Adrenal gland (tissue), 12 donors: ENCODE data around the gene CCDC78. TPM values are rescaled to one million over a fixed set of nuclear protein-coding genes. Genes with fewer than 3 reads are reported as not detected.
A peak's percentile ranks its signal among the peaks of the same experiment; 100 is the strongest.

Experiments
- DNase-seq, 7 donors: peaks; one replicate each; pipeline ENCODE4 v3.0.0-alpha.2; 2019 to 2020
- H3K27ac ChIP-seq, 5 donors: fragments of 200-600 bp; sonication (generic) in 4 of 5; 1 replicate in 3 of 5; 2 replicates in 2 of 5; pipeline versions ENCODE4 v1.5.1 to v1.8.0; 2016 to 2020; ENCODE audit warnings: mild to moderate bottlenecking in 1 of 5
- H3K27me3 ChIP-seq: fragments of 200-600 bp; 2 replicates; pipeline ENCODE4 v1.8.0; 2021
- H3K36me3 ChIP-seq, 2 donors: fragments of 200-600 bp; replicated peaks in 1 of 2; 1 replicate in 1 of 2; 2 replicates in 1 of 2; pipeline versions ENCODE4 v1.5.1 to v1.8.0; 2018 to 2022
- H3K4me1 ChIP-seq, 2 donors: fragments of 200-600 bp; replicated peaks in 1 of 2; 1 replicate in 1 of 2; 2 replicates in 1 of 2; pipeline versions ENCODE4 v1.5.1 to v1.8.0; 2018 to 2021
- H3K4me3 ChIP-seq, 4 donors: fragments of 200-600 bp; sonication (generic) in 3 of 4; one replicate each; pipeline ENCODE4 v1.5.1; 2016 to 2018
- H3K9me3 ChIP-seq, 3 donors: fragments of 200-600 bp; sonication (generic) in 1 of 3; replicated peaks in 1 of 3; 1 replicate in 2 of 3; 2 replicates in 1 of 3; pipeline versions ENCODE4 v1.5.1 to v1.8.0; 2016 to 2021
- CTCF ChIP-seq, 6 experiments: fragments of 450-650 bp in 4 of 6; fragments of 200-600 bp in 2 of 6; sonication (generic) in 1 of 6; IDR thresholded peaks; 1 replicate in 5 of 6; 2 replicates in 1 of 6; pipeline versions ENCODE4 v1.5.1 to v1.8.0; 2016 to 2021; ENCODE audit warnings: antibody characterized with exemption in 6 of 6, mild to moderate bottlenecking in 2 of 6, moderate library complexity in 1 of 6
- POLR2A ChIP-seq, 2 donors: fragments of 450-650 bp; IDR thresholded peaks; one replicate each; pipeline ENCODE4 v1.6.1; 2017; ENCODE audit warnings: antibody characterized with exemption in 2 of 2, mild to moderate bottlenecking in 2 of 2, moderate library complexity in 1 of 2
- WGBS, 4 donors: extraction: QIAGEN DNeasy Blood & Tissue Kit in 2 of 4; methylation state at CpG; one replicate each; pipeline versions ENCODE4 v1.1.5 to v1.1.7; 2013 to 2017; 5-methylcytosine and 5-hydroxymethylcytosine counted together
- intact Hi-C, 2 donors: fragments of 100-400 bp; cut with DNase I; formaldehyde crosslinking; loops; one replicate each; pipeline versions ENCODE4 v1.14.1 to v1.15.0; 2022 to 2023
- polyA plus RNA-seq, 3 donors: library from polyadenylated mRNA; stranded (reverse); fragments of 200-250 nt in 2 of 3; fragments of 350-450 nt in 1 of 3; fragmentation: Illumina TruSeq in 1 of 3; extraction: RNeasy Lipid Tissue Mini Kit (QIAGEN cat#74804) in 1 of 3; gene quantifications; one replicate each; pipeline ENCODE4 v1.2.3, GENCODE V29; 2013 to 2014
- total RNA-seq, 9 donors: library from RNA; depleted of rRNA in 4 of 9; stranded (reverse); fragments of >200 nt in 4 of 9; fragments of 120-200 nt in 1 of 9; fragmentation: NEBNext Ultra II Directional in 1 of 9; extraction: Animal tissue kit (Norgen Biotek cat#: 25700) in 1 of 9; gene quantifications; one replicate each; pipeline versions ENCODE4 v1.1.0 to v1.2.4, GENCODE V29; 2013 to 2023
- donor health status: healthy with polysubstance abuse.
- donor health status: Bipolar disorder and iron deficiency.
- donor health status: DM: yes; HTN: yes; CAD: no.
- donor health status: DM: no; HTN: no; CAD: no.
- donor health status: DM: no; HTN: no; CAD: no.
- donor health status: DM: yes; HTN: yes; CAD: no.

Gene CCDC78
- total and polyA plus RNA-seq, 12 donors = 0.17 to 49.9 (median 0.85) TPM; not detected in 2

GRCh38 chr16:679814-680624 is 46.2 kb downstream of the CCDC78 start, which contains the start of gene STUB1:
STUB1 (plus strand) TSS chr16:680410; CDS start chr16:680526, 116 bp downstream.
- peaks cover 31 to 42% of the 10 kb centered on the region in 2 donors for H3K4me1 ChIP-seq
- TF ChIP-seq CTCF (IDR thresholded peaks at IDR 0.05) = peak in 1 of 6 experiments; percentile 4
- peak; percentile 49 to 78 for TF ChIP-seq POLR2A (IDR thresholded peaks at IDR 0.05)
- H3K4me3 ChIP-seq = peak within 1 kb of the TSS; percentile 27 to 99 (median 46)
- peaks cover 0 to 19% of the 10 kb centered on the region in 2 donors for H3K36me3 ChIP-seq
- DNase-seq = peak; percentile 87 to 92 (median 91)
- H3K9me3 ChIP-seq = no peaks in the 10 kb centered on the region
- 0 to 1% (median 1%) methylated on average over 8 to 91 of the region's 91 CpGs for WGBS, 4 donors
- intact Hi-C loops = no loop called here
- H3K27ac ChIP-seq = peak within 1 kb of the TSS; percentile 79 to 94 (median 86)
- H3K27me3 ChIP-seq = no peaks in the 10 kb centered on the region

- peaks cover 35 to 43% of the 10 kb centered on the region in 2 donors for H3K4me1 ChIP-seq
- H3K36me3 ChIP-seq = peaks cover 0 to 19% of the 10 kb centered on the region in 2 donors
- intact Hi-C loops = no loop called here
- no peak for TF ChIP-seq CTCF (IDR thresholded peaks at IDR 0.05)
- peak; percentile 6 to 14 for TF ChIP-seq POLR2A (IDR thresholded peaks at IDR 0.05)
- H3K4me3 ChIP-seq = peak overlapping the region in 1 of 4 donors; percentile 99
- H3K27me3 ChIP-seq = no peaks in the 10 kb centered on the region
- no peaks in the 10 kb centered on the region for H3K9me3 ChIP-seq
- peak; percentile 82 to 91 (median 86) for DNase-seq
- WGBS, 4 donors = 0 to 50% (median 23%) methylated on average over 1 to 52 of the region's 52 CpGs
- peak overlapping the region in 4 of 5 donors; percentile 47 to 94 (median 80) for H3K27ac ChIP-seq
These were observed 47.1 kb downstream of the CCDC78 start for GRCh38 chr16:678858-679813.

GRCh38 chr16:678209-678857 is 47.9 kb downstream of the CCDC78 start:
- H3K4me3 ChIP-seq = no peak overlapping the region
- no peak for TF ChIP-seq POLR2A (IDR thresholded peaks at IDR 0.05)
- no peak for TF ChIP-seq CTCF (IDR thresholded peaks at IDR 0.05)
- H3K27ac ChIP-seq = no peak overlapping the region
- H3K9me3 ChIP-seq = no peaks in the 10 kb centered on the region
- H3K36me3 ChIP-seq = peaks cover 0 to 24% of the 10 kb centered on the region in 2 donors
- DNase-seq = no peak
- 49 to 82% (median 75%) methylated on average over 4 to 21 of the region's 21 CpGs for WGBS, 4 donors
- no peaks in the 10 kb centered on the region for H3K27me3 ChIP-seq
- intact Hi-C loops = no loop called here
- peaks cover 31 to 41% of the 10 kb centered on the region in 2 donors for H3K4me1 ChIP-seq
